ENCODE results near the gene UPK3A. TPM values are rescaled to one million over a fixed set of nuclear protein-coding genes. Genes with fewer than 3 reads are reported as not detected.

The UPK3A gene
- total and polyA plus RNA-seq, 10 of the 15 experiments (the other 5 are each of a cell fraction or from before 2014, with no cell fraction given): not detected

GRCh38 chr22:45272498-45272897 is 12.3 kb upstream of the UPK3A start:
- no peak overlapping the region for H3K9ac ChIP-seq (ENCODE audit: control insufficient read depth, insufficient read depth, low read length)
- no peaks in the 10 kb centered on the region for H3K79me2 ChIP-seq (ENCODE audit: control insufficient read depth, insufficient read depth, low read length)
- no peak overlapping the region for H3K4me2 ChIP-seq (ENCODE audit: control insufficient read depth, insufficient read depth)
- H3K4me1 ChIP-seq (ENCODE audit: control insufficient read depth, insufficient read depth, low read length): peaks cover 8% of the 10 kb centered on the region
- no peaks in the 10 kb centered on the region for H3K36me3 ChIP-seq (ENCODE audit: control insufficient read depth in 2 of 2, insufficient read depth in 2 of 2, low read length in 1 of 2)
- SMC1A ChIA-PET (ENCODE audit: uncharacterized antibody, unreplicated experiment): interaction anchor here (1.0 to 1.7 kb wide), 4 partner anchors 38 to 61 kb away, joined by 3 to 6 read pairs (median 4); no protein-coding TSS in a partner anchor
- FAIRE-seq (no peak), ATAC-seq (no peak), DNase-seq (ENCODE audit: low read depth, low spot score) (no peak)
- TF ChIP-seq ZNF622 (IDR thresholded peaks at IDR 0.05) (no peak), YBX1 (IDR thresholded peaks at IDR 0.05) (no peak)
- H4K20me1 ChIP-seq (ENCODE audit: control insufficient read depth, insufficient read depth): no peaks in the 10 kb centered on the region
- no peak overlapping the region for H3K4me3 ChIP-seq
- POLR2A ChIA-PET: interaction anchor here (0.5 kb wide), 1 partner anchor 23 kb away, joined by 4 read pairs; no protein-coding TSS in a partner anchor
- H3K27me3 ChIP-seq (replicated peaks in 1 of 2; ENCODE audit: control insufficient read depth in 2 of 2, insufficient read depth in 2 of 2, low read length in 1 of 2): peaks cover 3 to 4% of the 10 kb centered on the region in 2 experiments; a peak in 3 of 4 replicates
- no peak overlapping the region for H3K27ac ChIP-seq (ENCODE audit: control insufficient read depth, insufficient read depth)
- CTCF ChIA-PET: interaction anchor here (0.7 to 2.4 kb wide), 9 partner anchors 9 to 277 kb away, joined by 3 to 7 read pairs (median 4); no protein-coding TSS in a partner anchor
- H2AFZ ChIP-seq (ENCODE audit: control insufficient read depth, low read depth, low read length): no peak overlapping the region
- intact Hi-C loops (cut with micrococcal nuclease; ENCODE audit: unreplicated experiment) (no loop called here), in situ Hi-C loops (cut with MboI) (no loop called here)
- BruUV-seq (replicated peaks): no TSS peak
- RAD21 ChIA-PET (ENCODE audit: unreplicated experiment): interaction anchor here (1.1 to 1.8 kb wide), 3 partner anchors 26 to 162 kb away, joined by 3 to 5 read pairs (median 3); no protein-coding TSS in a partner anchor
- H3K9me3 ChIP-seq (replicated peaks; ENCODE audit: control insufficient read depth, insufficient read depth, low read length): no peaks in the 10 kb centered on the region
- WGBS (ENCODE audit: insufficient coverage, insufficient replicate concordance, low lambda C conversion rate, missing lambda C conversion rate): 42% methylated on average over 7 of the region's 7 CpGs

GRCh38 chr22:45273452-45274075 is 11.2 kb upstream of the UPK3A start:
- H3K4me2 ChIP-seq (ENCODE audit: control insufficient read depth, insufficient read depth): no peak overlapping the region
- H3K4me3 ChIP-seq: no peak overlapping the region
- H3K36me3 ChIP-seq (ENCODE audit: control insufficient read depth in 2 of 2, insufficient read depth in 2 of 2, low read length in 1 of 2): no peaks in the 10 kb centered on the region
- in situ Hi-C loops (cut with MboI) (no loop called here), intact Hi-C loops (cut with micrococcal nuclease; ENCODE audit: unreplicated experiment) (no loop called here)
- no peaks in the 10 kb centered on the region for H4K20me1 ChIP-seq (ENCODE audit: control insufficient read depth, insufficient read depth)
- H3K27me3 ChIP-seq (replicated peaks in 1 of 2; ENCODE audit: control insufficient read depth in 2 of 2, insufficient read depth in 2 of 2, low read length in 1 of 2): peaks cover 3 to 4% of the 10 kb centered on the region in 2 experiments; a peak in 3 of 4 replicates
- ATAC-seq (no peak), DNase-seq (ENCODE audit: low read depth, low spot score) (no peak), FAIRE-seq (no peak)
- H3K4me1 ChIP-seq (ENCODE audit: control insufficient read depth, insufficient read depth, low read length): peaks cover 8% of the 10 kb centered on the region
- RAD21 ChIA-PET (ENCODE audit: unreplicated experiment): no interaction called here
- SMC1A ChIA-PET (ENCODE audit: uncharacterized antibody, unreplicated experiment): no interaction called here
- CTCF ChIA-PET: interaction anchor here (1.5 kb wide), 1 partner anchor 163 kb away, joined by 5 read pairs; no protein-coding TSS in a partner anchor
- WGBS (ENCODE audit: insufficient coverage, insufficient replicate concordance, low lambda C conversion rate, missing lambda C conversion rate): 45% methylated on average over 15 of the region's 15 CpGs
- H3K9ac ChIP-seq (ENCODE audit: control insufficient read depth, insufficient read depth, low read length): no peak overlapping the region
- H2AFZ ChIP-seq (ENCODE audit: control insufficient read depth, low read depth, low read length): no peak overlapping the region
- BruUV-seq (replicated peaks): no TSS peak
- H3K9me3 ChIP-seq (replicated peaks; ENCODE audit: control insufficient read depth, insufficient read depth, low read length): no peaks in the 10 kb centered on the region
- H3K27ac ChIP-seq (ENCODE audit: control insufficient read depth, insufficient read depth): no peak overlapping the region
- no peaks in the 10 kb centered on the region for H3K79me2 ChIP-seq (ENCODE audit: control insufficient read depth, insufficient read depth, low read length)
- POLR2A ChIA-PET: no interaction called here
- no peak for TF ChIP-seq TAF1 (IDR thresholded peaks at IDR 0.05; ENCODE audit: borderline replicate concordance, low read depth, low read length)
- no peak for TF ChIP-seq ESRRA (IDR thresholded peaks at IDR 0.05; ENCODE audit: low read length)
- TF ChIP-seq KLF5 (IDR thresholded peaks at IDR 0.05; ENCODE audit: partially characterized antibody): no peak
- no peak for TF ChIP-seq ZBTB4 (CRISPR knock-in tag; IDR thresholded peaks at IDR 0.05)
- no peak for TF ChIP-seq E2F8 (IDR thresholded peaks at IDR 0.05; ENCODE audit: low read depth, partially characterized antibody)
- TF ChIP-seq EGR1 (IDR thresholded peaks at IDR 0.05; ENCODE audit: borderline replicate concordance in 1 of 2, low read depth in 2 of 2, low read length in 2 of 2): no peak
